ENCODE results near the gene NFAM1.

DNA sequence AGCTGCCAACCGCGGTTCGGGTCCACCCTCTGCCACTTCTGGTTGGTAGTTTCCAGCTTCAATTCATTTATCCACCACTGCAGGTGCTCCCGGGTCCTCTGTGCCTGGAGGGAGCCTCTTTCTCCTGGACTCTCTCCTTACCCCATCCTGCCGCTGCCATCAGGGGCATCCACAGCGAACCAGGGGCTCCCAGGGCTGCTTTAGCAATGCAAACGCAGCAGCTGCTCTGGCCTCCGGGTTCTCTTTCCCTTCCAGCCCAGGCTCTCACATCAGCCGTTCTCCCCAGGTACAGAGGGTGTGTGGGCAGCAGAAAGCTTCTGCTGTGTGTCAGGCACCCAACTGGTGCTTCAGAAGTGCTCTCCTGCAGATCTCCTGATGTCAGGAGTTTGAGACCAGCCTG is 27.9 kb downstream of the NFAM1 start:
- TF ChIP-seq, protein P1, sequence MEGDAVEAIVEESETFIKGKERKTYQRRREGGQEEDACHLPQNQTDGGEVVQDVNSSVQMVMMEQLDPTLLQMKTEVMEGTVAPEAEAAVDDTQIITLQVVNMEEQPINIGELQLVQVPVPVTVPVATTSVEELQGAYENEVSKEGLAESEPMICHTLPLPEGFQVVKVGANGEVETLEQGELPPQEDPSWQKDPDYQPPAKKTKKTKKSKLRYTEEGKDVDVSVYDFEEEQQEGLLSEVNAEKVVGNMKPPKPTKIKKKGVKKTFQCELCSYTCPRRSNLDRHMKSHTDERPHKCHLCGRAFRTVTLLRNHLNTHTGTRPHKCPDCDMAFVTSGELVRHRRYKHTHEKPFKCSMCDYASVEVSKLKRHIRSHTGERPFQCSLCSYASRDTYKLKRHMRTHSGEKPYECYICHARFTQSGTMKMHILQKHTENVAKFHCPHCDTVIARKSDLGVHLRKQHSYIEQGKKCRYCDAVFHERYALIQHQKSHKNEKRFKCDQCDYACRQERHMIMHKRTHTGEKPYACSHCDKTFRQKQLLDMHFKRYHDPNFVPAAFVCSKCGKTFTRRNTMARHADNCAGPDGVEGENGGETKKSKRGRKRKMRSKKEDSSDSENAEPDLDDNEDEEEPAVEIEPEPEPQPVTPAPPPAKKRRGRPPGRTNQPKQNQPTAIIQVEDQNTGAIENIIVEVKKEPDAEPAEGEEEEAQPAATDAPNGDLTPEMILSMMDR (conservative IDR thresholded peaks at IDR 0.05; ENCODE audit: low read length) = no peak
- no peak for TF ChIP-seq EZH2phosphoT487 (IDR thresholded peaks at IDR 0.05; ENCODE audit: borderline replicate concordance)

All from Loucy (cell line).